Measurements from ENCODE around the gene CARM1.

CARM1 gene

GRCh38 chr19:10898633-10899032 is 27.3 kb downstream of the CARM1 start:
- DNase-seq (ENCODE audit: extremely low read depth, low read depth) = no peak
- no peak for TF ChIP-seq CTCF (IDR thresholded peaks at IDR 0.05; ENCODE audit: low read depth, low read length)

- no peak for DNase-seq (ENCODE audit: extremely low read depth, low read depth)
- TF ChIP-seq CTCF (IDR thresholded peaks at IDR 0.05; ENCODE audit: low read depth, low read length) = no peak
These were observed 27.8 kb downstream of the CARM1 start for GRCh38 chr19:10899151-10899653.

- TF ChIP-seq CTCF (IDR thresholded peaks at IDR 0.05; ENCODE audit: low read depth, low read length) = no peak
- no peak for DNase-seq (ENCODE audit: extremely low read depth, low read depth)
These were observed 36.6 kb downstream of the CARM1 start for GRCh38 chr19:10907925-10908324.

GRCh38 chr19:10908380-10908960 is 37.1 kb downstream of the CARM1 start:
- DNase-seq (ENCODE audit: extremely low read depth, low read depth) = no peak
- TF ChIP-seq CTCF (IDR thresholded peaks at IDR 0.05; ENCODE audit: low read depth, low read length) = no peak

GRCh38 chr19:10911579-10912363 is 40.4 kb downstream of the CARM1 start:
- TF ChIP-seq CTCF (IDR thresholded peaks at IDR 0.05; ENCODE audit: low read depth, low read length) = no peak
- no peak for DNase-seq (ENCODE audit: extremely low read depth, low read depth)

GRCh38 chr19:10912619-10913018 is 41.3 kb downstream of the CARM1 start:
- DNase-seq (ENCODE audit: extremely low read depth, low read depth) = no peak
- no peak for TF ChIP-seq CTCF (IDR thresholded peaks at IDR 0.05; ENCODE audit: low read depth, low read length)

GRCh38 chr19:10913716-10914340 is 42.5 kb downstream of the CARM1 start:
- no peak for DNase-seq (ENCODE audit: extremely low read depth, low read depth)
- no peak for TF ChIP-seq CTCF (IDR thresholded peaks at IDR 0.05; ENCODE audit: low read depth, low read length)
